HEK293T (cell line): ENCODE results near the gene POPDC2.

Experiments
- L3MBTL2 ChIP-seq: fragments of 450-650 bp; conservative IDR thresholded peaks from 2 replicates; pipeline ENCODE4 v1.6.1; 2016; ENCODE audit warnings: mild to moderate bottlenecking
- SUZ12 ChIP-seq: fragments of 450-650 bp; IDR thresholded peaks from 2 replicates; pipeline ENCODE4 v1.6.1; 2016; ENCODE audit warnings: mild to moderate bottlenecking

GRCh38 chr3:119641416-119641815 is 19.0 kb downstream of the POPDC2 start:
- TF ChIP-seq L3MBTL2 (no peak), SUZ12 (no peak)
